Type B pancreatic cell (in vitro differentiated cells): ENCODE measurements around the gene HLF. TPM values are rescaled to one million over a fixed set of nuclear protein-coding genes. Genes with fewer than 3 reads are reported as not detected.

Experiments used
- DNase-seq: peaks from one replicate; pipeline ENCODE4 v3.0.0; 2021; ENCODE audit warnings: mixed read lengths; ENCODE audit not compliant: unreplicated experiment; ENCODE audit errors: extremely low spot score
- H3K27ac Mint-ChIP-seq: 2 replicates; pipeline ENCODE4 v1.8.0; 2021; ENCODE audit warnings: mild to moderate bottlenecking, mixed read lengths
- H3K27me3 Mint-ChIP-seq: 2 replicates; pipeline ENCODE4 v1.8.0; 2021; ENCODE audit warnings: mixed read lengths
- H3K36me3 Mint-ChIP-seq: 2 replicates; pipeline ENCODE4 v1.8.0; 2021; ENCODE audit warnings: mixed read lengths
- H3K4me1 Mint-ChIP-seq: one replicate; pipeline ENCODE4 v1.8.0; 2021; ENCODE audit warnings: mixed read lengths; ENCODE audit not compliant: unreplicated experiment
- H3K4me3 Mint-ChIP-seq: 2 replicates; pipeline ENCODE4 v1.8.0; 2021; ENCODE audit warnings: mild to moderate bottlenecking, mixed read lengths
- H3K9me3 Mint-ChIP-seq: 2 replicates; pipeline ENCODE4 v1.8.0; 2021; ENCODE audit warnings: mixed read lengths
- CTCF ChIP-seq: fragments of 200-600 bp; sonication (generic); conservative IDR thresholded peaks from 2 replicates; pipeline ENCODE4 v1.5.0; 2021; ENCODE audit warnings: antibody characterized with exemption, mild to moderate bottlenecking
- total RNA-seq: library from RNA; stranded (reverse); gene quantifications from 2 replicates; pipeline ENCODE4 v1.2.1, GENCODE V29; 2021; ENCODE audit warnings: low replicate concordance

HLF gene
- total RNA-seq, 1 donor from 2014 or later, result 2.6 TPM

GRCh38 chr17:55282379-55282702 lies 17.6 kb downstream of the HLF start:
- Mint-ChIP-seq H3K4me1 (peaks cover 2% of the 10 kb centered on the region), H3K27ac (no peak overlapping the region), H3K9me3 (peaks cover 4% of the 10 kb centered on the region), H3K36me3 (no peaks in the 10 kb centered on the region), H3K4me3 (no peak overlapping the region), H3K27me3 (no peaks in the 10 kb centered on the region)
- no peak for DNase-seq
- TF ChIP-seq CTCF, result no peak

GRCh38 chr17:55282741-55283140 lies 18.0 kb downstream of the HLF start:
- Mint-ChIP-seq H3K36me3 (no peaks in the 10 kb centered on the region), H3K27ac (no peak overlapping the region), H3K9me3 (peaks cover 4% of the 10 kb centered on the region), H3K4me3 (no peak overlapping the region), H3K27me3 (no peaks in the 10 kb centered on the region), H3K4me1 (no peaks in the 10 kb centered on the region)
- TF ChIP-seq CTCF, result no peak
- DNase-seq, result no peak

GRCh38 chr17:55283256-55283965 lies 18.7 kb downstream of the HLF start:
- no peak for DNase-seq
- Mint-ChIP-seq H3K27me3 (no peaks in the 10 kb centered on the region), H3K36me3 (no peaks in the 10 kb centered on the region), H3K4me3 (no peak overlapping the region), H3K4me1 (no peaks in the 10 kb centered on the region), H3K9me3 (peaks cover 4% of the 10 kb centered on the region), H3K27ac (no peak overlapping the region)
- no peak for TF ChIP-seq CTCF

GRCh38 chr17:55284001-55284884 lies 19.5 kb downstream of the HLF start:
- Mint-ChIP-seq H3K9me3 (peaks cover 4% of the 10 kb centered on the region), H3K4me1 (no peaks in the 10 kb centered on the region), H3K4me3 (no peak overlapping the region), H3K27me3 (no peaks in the 10 kb centered on the region), H3K27ac (no peak overlapping the region), H3K36me3 (no peaks in the 10 kb centered on the region)
- TF ChIP-seq CTCF, result no peak
- DNase-seq, result no peak

GRCh38 chr17:55284944-55285339 lies 20.2 kb downstream of the HLF start:
- H3K27me3 Mint-ChIP-seq, result no peaks in the 10 kb centered on the region
- no peak overlapping the region for H3K27ac Mint-ChIP-seq
- no peaks in the 10 kb centered on the region for H3K4me1 Mint-ChIP-seq
- H3K9me3 Mint-ChIP-seq, result peaks cover 4% of the 10 kb centered on the region
- DNase-seq, result no peak
- TF ChIP-seq CTCF, result no peak
- no peak overlapping the region for H3K4me3 Mint-ChIP-seq
- no peaks in the 10 kb centered on the region for H3K36me3 Mint-ChIP-seq
